Activated CD4-positive, alpha-beta memory T cell treated with anti-CD3 and anti-CD28 coated beads for 36 hours (primary cell): ENCODE measurements around the gene PRDX4. TPM values are rescaled to one million over a fixed set of nuclear protein-coding genes. Genes with fewer than 3 reads are reported as not detected.
"Not testable (repeated sequence)": the region's sequence is repeated elsewhere in the genome, so short reads cannot be mapped to it uniquely, and the experiment has no call there.

Experiments used
- CTCF ChIA-PET: fragments of 350-600 bp; sonication (Branson Sonifier 250); formaldehyde crosslinking; loops from one replicate; lab custom pipeline; 2021; ENCODE audit warnings: antibody characterized with exemption, inconsistent platforms; lab: Charles Lee
- POLR2A ChIA-PET: fragments of 350-600 bp; sonication (Branson Sonifier 250); formaldehyde crosslinking; loops from one replicate; lab custom pipeline; 2021; ENCODE audit warnings: antibody characterized with exemption; lab: Charles Lee
- DNase-seq: peaks from one replicate; pipeline ENCODE4 v3.0.0-alpha.2; 2020
- H3K27ac Mint-ChIP-seq: one replicate; pipeline ENCODE4 v1.8.0; 2021; ENCODE audit warnings: mixed read lengths
- H3K27me3 Mint-ChIP-seq: one replicate; pipeline ENCODE4 v1.8.0; 2021; ENCODE audit warnings: mixed read lengths
- H3K36me3 Mint-ChIP-seq: one replicate; pipeline ENCODE4 v1.8.0; 2021; ENCODE audit warnings: mixed read lengths
- H3K4me1 Mint-ChIP-seq: one replicate; pipeline ENCODE4 v1.8.0; 2021; ENCODE audit warnings: low read depth, mixed read lengths
- H3K4me3 Mint-ChIP-seq: one replicate; pipeline ENCODE4 v1.8.0; 2021; ENCODE audit warnings: mild to moderate bottlenecking, mixed read lengths
- H3K9me3 Mint-ChIP-seq: one replicate; pipeline ENCODE4 v1.8.0; 2021; ENCODE audit warnings: mixed read lengths
- intact Hi-C: fragments of 100-400 bp; cut with micrococcal nuclease; formaldehyde crosslinking; loops from one replicate; pipeline ENCODE4 v1.15.1; 2023
- total RNA-seq, 2 experiments: library from RNA; stranded (reverse); gene quantifications; one replicate each; pipeline ENCODE4 v1.2.3, GENCODE V29; 2021

The PRDX4 gene
- total RNA-seq, 2 experiments from 2014 or later = 56.0 to 59.8 TPM

DNA sequence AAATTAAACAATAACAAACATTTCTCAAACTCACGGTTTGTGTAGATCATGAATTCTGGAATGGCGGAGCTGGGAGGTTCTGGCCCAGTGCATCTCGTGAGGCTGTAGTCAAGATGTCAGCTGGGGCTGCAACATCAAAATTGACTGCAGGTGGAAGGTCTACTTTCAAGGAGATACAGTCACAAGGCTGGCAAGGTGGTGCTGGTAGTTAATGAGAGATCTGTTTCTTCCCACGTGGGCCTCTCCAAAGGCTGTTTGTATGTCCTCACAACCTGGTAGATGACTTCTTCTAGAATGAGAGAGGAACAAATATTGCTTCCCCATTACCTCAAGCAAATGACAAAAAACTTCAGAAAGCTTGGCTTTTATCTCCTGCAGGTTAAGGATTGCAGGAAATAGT, 8.0 kb upstream of the PRDX4 start:
- Mint-ChIP-seq H3K4me3 (no peak overlapping the region), H3K27ac (no peak overlapping the region), H3K4me1 (peaks cover 22% of the 10 kb centered on the region), H3K27me3 (no peaks in the 10 kb centered on the region), H3K9me3 (no peaks in the 10 kb centered on the region), H3K36me3 (no peaks in the 10 kb centered on the region)
- intact Hi-C loops = no loop called here
- DNase-seq = no peak
- POLR2A ChIA-PET = no interaction called here
- CTCF ChIA-PET = no interaction called here

DNA sequence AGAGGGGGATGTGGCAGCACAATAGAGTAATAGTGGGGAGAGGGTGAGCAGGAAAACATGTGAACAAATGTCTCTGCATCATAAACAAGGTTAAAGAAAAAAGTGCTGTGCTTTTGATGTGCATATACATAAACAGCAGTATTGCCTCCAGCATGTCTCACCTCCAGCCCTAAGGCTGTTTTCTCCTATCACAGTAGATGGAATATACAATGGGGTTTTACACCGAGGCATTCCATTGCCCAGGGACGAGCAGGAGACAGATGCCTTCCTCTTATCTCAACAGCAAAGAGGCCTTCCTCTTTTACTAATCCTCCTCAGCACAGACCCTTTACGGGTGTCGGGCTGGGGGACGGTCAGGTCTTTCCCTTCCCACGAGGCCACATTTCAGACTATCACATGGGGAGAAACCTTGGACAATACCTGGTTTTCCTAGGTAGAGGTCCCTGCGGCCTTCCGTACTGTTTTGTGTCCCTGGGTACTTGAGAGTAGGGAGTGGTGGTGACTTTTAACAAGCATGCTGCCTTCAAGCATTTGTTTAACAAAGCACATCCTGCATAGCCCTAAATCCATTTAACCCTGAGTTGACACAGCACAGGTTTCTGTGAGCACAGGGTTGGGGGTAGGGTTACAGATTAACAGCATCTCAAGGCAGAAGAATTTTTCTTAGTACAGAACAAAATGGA, 7.1 kb upstream of the PRDX4 start:
- H3K4me3 Mint-ChIP-seq, H3K27me3 Mint-ChIP-seq, CTCF ChIA-PET, H3K27ac Mint-ChIP-seq, H3K36me3 Mint-ChIP-seq, H3K9me3 Mint-ChIP-seq, DNase-seq, POLR2A ChIA-PET: not testable (repeated sequence)
- peaks cover 22% of the 10 kb centered on the region for H3K4me1 Mint-ChIP-seq
- intact Hi-C loops = loop anchor here (10.0 kb wide), 5 partner anchors 395 to 1715 kb away; partner anchors contain the start of genes EIF2S3 and SMS

DNA sequence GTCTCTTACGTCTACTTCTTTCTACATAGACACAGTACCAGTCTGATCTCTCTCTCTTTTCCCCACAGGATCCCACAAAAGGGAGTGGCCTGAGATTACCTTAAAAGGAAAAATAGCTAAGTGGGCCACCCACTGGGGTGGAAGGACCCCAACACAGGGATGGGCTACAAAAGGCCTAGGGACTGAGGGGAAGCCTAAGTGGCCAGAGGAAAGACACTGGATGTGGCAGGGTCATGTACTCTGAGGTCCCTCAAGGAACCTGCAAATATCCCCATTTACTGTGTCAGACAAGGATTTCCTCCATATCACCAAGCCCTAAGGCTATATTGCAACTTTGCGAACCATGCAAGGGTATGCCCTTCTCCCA, 6.5 kb upstream of the PRDX4 start:
- H3K4me3 Mint-ChIP-seq = no peak overlapping the region
- H3K4me1 Mint-ChIP-seq = peaks cover 23% of the 10 kb centered on the region
- ChIA-PET CTCF (no interaction called here), POLR2A (no interaction called here)
- intact Hi-C loops = loop anchor here (10.0 kb wide), 5 partner anchors 394 to 1716 kb away; partner anchors contain the start of genes EIF2S3 and SMS
- H3K27me3 Mint-ChIP-seq = no peaks in the 10 kb centered on the region
- H3K27ac Mint-ChIP-seq = no peak overlapping the region
- H3K9me3 Mint-ChIP-seq = no peaks in the 10 kb centered on the region
- no peak for DNase-seq
- H3K36me3 Mint-ChIP-seq = no peaks in the 10 kb centered on the region

DNA sequence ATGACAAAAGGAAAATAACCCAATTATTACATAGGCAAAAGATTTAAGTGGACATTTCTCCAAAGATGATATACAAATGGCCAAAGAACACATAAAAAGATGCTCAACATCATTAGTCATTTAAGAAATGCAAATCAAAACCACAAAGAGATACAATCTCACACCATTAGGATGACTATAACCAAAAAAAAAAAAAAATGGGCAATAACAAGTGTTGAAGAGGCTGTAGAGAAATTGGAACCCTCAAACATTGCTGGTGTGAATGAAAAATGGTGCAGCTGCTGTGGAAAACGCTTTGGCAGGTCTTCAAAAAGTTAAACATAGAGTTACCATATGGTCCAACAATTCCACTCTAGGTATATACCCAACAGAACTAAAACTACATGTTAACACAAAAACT, 5.6 kb upstream of the PRDX4 start:
- no peaks in the 10 kb centered on the region for H3K27me3 Mint-ChIP-seq
- no peak for DNase-seq
- H3K9me3 Mint-ChIP-seq = no peaks in the 10 kb centered on the region
- no peaks in the 10 kb centered on the region for H3K36me3 Mint-ChIP-seq
- POLR2A ChIA-PET = interaction anchor here (0.7 kb wide), 1 partner anchor 348 kb away, joined by 6 read pairs; no protein-coding TSS in a partner anchor
- H3K4me1 Mint-ChIP-seq = peaks cover 29% of the 10 kb centered on the region
- intact Hi-C loops = loop anchor here (1.0 to 10.0 kb wide), 7 partner anchors 71 to 1717 kb away; partner anchors contain the start of genes EIF2S3 and SMS
- no peak overlapping the region for H3K4me3 Mint-ChIP-seq
- CTCF ChIA-PET = no interaction called here
- peak overlapping the region; percentile 23 for H3K27ac Mint-ChIP-seq

DNA sequence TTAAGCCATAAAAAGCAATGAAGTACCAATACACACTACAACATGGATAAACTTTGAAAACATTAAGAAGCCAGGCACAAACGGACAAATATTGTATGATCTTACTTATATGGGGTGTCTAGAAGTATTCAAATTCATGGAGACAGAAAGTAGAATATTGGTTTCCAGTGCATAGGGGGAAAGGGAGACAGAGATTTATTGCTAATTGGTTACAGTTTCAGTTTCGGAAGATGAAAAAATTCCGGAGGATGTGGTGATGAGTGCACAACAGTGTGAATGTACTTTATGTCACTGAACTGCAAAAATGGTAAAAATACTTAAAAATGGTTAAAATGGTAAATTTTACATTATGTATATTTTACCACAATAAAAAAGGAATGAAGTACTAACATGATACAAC, 5.1 kb upstream of the PRDX4 start:
- Mint-ChIP-seq H3K4me1 (peaks cover 31% of the 10 kb centered on the region), H3K4me3 (peak overlapping the region; percentile 24)
- intact Hi-C loops = loop anchor here (1.0 to 10.0 kb wide), 7 partner anchors 71 to 1717 kb away; partner anchors contain the start of genes EIF2S3 and SMS

DNA sequence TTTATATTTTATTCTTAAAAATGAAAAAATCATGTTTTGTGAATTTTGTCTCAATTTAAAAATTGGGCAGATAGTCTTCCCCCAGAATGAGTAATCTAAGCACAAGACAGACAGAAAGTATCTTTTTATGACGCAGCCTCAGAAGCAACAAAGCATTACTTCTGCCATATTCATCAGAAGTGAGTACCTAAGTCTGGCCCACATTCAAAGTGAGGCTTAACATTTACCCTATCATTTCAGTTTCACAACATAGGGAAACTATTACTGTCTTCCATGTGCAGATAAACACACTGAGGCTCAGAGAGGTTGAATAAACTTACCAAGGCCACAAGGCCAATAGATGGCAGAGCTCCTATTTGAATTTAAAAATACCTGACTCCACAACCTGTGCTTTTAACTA, 4.4 kb upstream of the PRDX4 start:
- POLR2A ChIA-PET = no interaction called here
- CTCF ChIA-PET = no interaction called here
- Mint-ChIP-seq H3K4me3 (no peak overlapping the region), H3K4me1 (peaks cover 31% of the 10 kb centered on the region), H3K27ac (peak overlapping the region; percentile 85), H3K27me3 (no peaks in the 10 kb centered on the region), H3K36me3 (no peaks in the 10 kb centered on the region), H3K9me3 (no peaks in the 10 kb centered on the region)
- DNase-seq = no peak
- intact Hi-C loops = loop anchor here (1.0 to 10.0 kb wide), 8 partner anchors 70 to 1718 kb away; partner anchors contain the start of genes EIF2S3 and SMS

More for the DNA sequence above, 5.1 kb upstream of the PRDX4 start:
- ChIA-PET CTCF (no interaction called here), POLR2A (interaction anchor here (0.7 kb wide), 1 partner anchor 348 kb away, joined by 6 read pairs; no protein-coding TSS in a partner anchor)
- DNase-seq = no peak
- H3K27ac Mint-ChIP-seq = peak overlapping the region; percentile 85
- H3K27me3 Mint-ChIP-seq = no peaks in the 10 kb centered on the region
- H3K9me3 Mint-ChIP-seq = no peaks in the 10 kb centered on the region
- no peaks in the 10 kb centered on the region for H3K36me3 Mint-ChIP-seq

DNA sequence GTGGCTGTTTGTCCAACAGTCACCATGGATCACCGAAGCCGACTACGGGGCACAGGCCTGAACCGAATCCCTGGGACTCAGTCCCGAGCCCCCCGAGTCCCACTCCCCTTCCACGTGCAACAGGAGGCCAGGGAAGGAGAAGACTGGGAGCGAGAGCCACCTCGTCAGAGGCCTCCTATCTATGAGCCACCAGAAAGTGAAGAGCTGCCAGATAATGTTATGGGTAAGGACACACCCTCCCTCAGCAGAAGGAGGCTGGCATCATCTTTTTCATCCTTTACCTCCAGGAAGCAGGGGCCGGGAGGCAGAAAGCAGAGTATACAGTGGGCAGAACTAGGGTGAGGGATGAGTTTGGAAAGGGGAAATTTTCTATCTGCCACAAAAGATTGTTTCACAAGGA, 2.8 kb upstream of the PRDX4 start:
- POLR2A ChIA-PET = no interaction called here
- H3K4me3 Mint-ChIP-seq = no peak overlapping the region
- CTCF ChIA-PET = no interaction called here
- no peak overlapping the region for H3K27ac Mint-ChIP-seq
- DNase-seq = no peak
- no peaks in the 10 kb centered on the region for H3K9me3 Mint-ChIP-seq
- intact Hi-C loops = loop anchor here (10.0 kb wide), 5 partner anchors 390 to 1720 kb away; partner anchors contain the start of genes EIF2S3 and SMS
- peaks cover 34% of the 10 kb centered on the region for H3K4me1 Mint-ChIP-seq
- no peaks in the 10 kb centered on the region for H3K36me3 Mint-ChIP-seq
- H3K27me3 Mint-ChIP-seq = no peaks in the 10 kb centered on the region

DNA sequence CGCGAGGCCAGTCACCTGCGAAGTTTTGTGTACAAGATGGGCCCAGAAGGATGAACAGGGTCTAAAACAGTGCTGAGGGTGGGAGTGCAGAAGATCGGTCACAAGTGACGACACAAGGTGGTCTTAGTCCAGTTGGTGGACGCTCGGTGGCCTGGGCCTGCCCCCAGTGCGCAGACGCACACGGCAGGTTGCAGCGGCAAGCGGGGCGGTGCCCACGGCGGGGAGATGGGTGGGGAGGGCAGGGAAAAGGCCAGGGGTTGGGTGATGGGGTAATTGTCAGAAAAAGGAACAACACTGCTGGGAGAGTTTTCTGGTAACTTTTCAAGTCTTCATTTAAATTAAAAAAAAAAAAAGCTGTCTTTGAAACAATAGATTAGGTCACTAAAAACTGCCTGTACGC, 1.0 kb upstream of the PRDX4 start:
- ChIA-PET POLR2A (no interaction called here), CTCF (no interaction called here)
- no peaks in the 10 kb centered on the region for H3K9me3 Mint-ChIP-seq

DNA sequence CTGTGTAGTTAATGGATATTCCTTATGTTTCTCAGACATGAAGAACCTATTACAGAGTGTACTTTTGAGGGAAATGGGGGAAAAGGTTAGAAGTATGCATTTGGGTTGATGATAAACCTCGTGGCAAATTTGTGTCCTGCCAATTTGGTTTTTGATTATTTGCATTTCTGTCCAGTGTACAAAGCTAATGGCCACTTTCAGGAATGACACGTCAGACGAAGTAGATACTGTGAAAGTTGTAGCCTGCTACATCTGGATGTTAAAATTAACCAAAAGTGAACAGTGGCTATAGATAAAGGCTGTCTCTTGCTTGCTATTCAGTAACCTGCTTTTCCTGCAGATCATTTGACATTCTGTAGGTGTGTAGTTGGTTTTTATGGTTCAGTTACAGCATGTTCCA, 1.0 kb downstream of the PRDX4 start:
- peak overlapping the region; percentile 80 for H3K4me3 Mint-ChIP-seq
- intact Hi-C loops = loop anchor here (10.0 kb wide), 5 partner anchors 386 to 1724 kb away; partner anchors contain the start of genes EIF2S3 and SMS
- H3K27me3 Mint-ChIP-seq = no peaks in the 10 kb centered on the region
- H3K9me3 Mint-ChIP-seq = no peaks in the 10 kb centered on the region
- peaks cover 17% of the 10 kb centered on the region for H3K4me1 Mint-ChIP-seq
- POLR2A ChIA-PET = interaction anchor here (1.5 kb wide), 1 partner anchor 115 kb away, joined by 8 read pairs; the partner anchor contains the start of gene SAT1
- peak overlapping the region; percentile 87 for H3K27ac Mint-ChIP-seq
- peaks cover 6% of the 10 kb centered on the region for H3K36me3 Mint-ChIP-seq
- CTCF ChIA-PET = interaction anchor here (1.1 kb wide), 1 partner anchor 386 kb away, joined by 3 read pairs; no protein-coding TSS in a partner anchor
- no peak for DNase-seq

More for the DNA sequence above, 1.0 kb upstream of the PRDX4 start:
- Mint-ChIP-seq H3K4me1 (peaks cover 34% of the 10 kb centered on the region), H3K36me3 (peaks cover 3% of the 10 kb centered on the region), H3K4me3 (no peak overlapping the region), H3K27ac (peak overlapping the region; percentile 45), H3K27me3 (no peaks in the 10 kb centered on the region)
- intact Hi-C loops = loop anchor here (2.0 to 10.0 kb wide), 6 partner anchors 243 to 1721 kb away; partner anchors contain the start of genes CXorf58, EIF2S3 and SMS
- DNase-seq = no peak

DNA sequence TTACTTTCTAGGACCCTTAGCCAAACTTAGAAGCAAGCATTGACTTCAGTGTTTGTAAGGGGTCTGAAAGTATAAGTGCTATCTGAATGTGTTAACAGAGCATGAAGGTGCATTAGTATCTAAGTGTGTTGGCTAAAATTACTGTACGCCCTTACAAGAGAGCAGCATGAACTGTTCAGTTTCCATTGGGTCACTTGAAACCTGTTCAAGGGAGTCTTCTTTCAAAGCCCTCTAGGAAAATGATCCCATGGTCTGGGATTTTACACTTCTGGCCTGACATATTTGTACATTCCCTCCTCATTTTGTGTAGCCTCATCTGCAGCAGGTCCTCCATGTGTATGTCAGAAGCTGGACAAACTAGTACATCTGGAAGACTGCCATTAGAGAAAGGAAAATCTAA, 3.2 kb downstream of the PRDX4 start:
- intact Hi-C loops = no loop called here
- Mint-ChIP-seq H3K4me3 (no peak overlapping the region), H3K4me1 (peaks cover 17% of the 10 kb centered on the region), H3K36me3 (peaks cover 9% of the 10 kb centered on the region), H3K9me3 (no peaks in the 10 kb centered on the region), H3K27ac (no peak overlapping the region), H3K27me3 (no peaks in the 10 kb centered on the region)
- DNase-seq = no peak
- ChIA-PET CTCF (no interaction called here), POLR2A (no interaction called here)

DNA sequence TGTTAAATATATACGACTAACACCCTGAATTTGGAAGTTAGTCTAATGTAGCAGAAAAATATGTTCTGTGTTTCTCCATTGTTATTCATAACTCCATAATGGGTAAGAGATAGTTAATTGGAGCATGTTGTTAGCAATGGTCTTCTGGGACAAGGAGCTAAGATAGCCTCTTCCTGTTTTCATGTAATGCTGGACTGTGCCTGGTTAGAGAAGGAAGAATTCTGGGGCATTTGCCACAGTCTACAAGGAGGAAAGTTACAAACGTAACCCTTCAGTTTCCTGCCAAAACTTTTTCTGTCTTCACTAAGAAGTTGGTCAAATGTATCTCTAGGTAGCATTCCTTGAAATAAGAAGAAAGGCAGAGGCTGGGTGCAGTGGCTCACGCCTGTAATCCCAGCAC, 5.8 kb downstream of the PRDX4 start:
- no peak overlapping the region for H3K27ac Mint-ChIP-seq

DNA sequence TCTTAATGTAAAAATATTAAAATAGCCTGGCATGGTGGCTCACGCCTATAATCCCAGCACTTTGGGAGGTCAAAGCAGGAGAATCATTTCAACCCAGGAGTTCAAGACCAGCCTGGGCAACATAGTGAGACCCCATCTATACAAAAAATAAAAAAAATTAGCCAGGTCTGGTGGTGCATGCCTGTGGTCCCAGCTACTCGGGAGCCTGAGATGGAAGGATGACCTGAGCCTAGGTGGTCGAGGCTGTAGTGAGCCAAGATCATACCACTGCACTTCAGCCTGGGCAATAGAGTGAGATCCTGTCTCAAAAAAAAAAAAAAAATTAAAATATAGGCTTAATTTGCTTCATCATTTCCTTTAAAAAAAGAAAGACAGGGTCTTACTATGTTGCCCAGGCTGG, 9.2 kb downstream of the PRDX4 start:
- H3K4me1 Mint-ChIP-seq, POLR2A ChIA-PET, DNase-seq, H3K9me3 Mint-ChIP-seq, H3K27me3 Mint-ChIP-seq, intact Hi-C loops, H3K4me3 Mint-ChIP-seq, H3K27ac Mint-ChIP-seq: not testable (repeated sequence)
- CTCF ChIA-PET = interaction anchor here (0.7 kb wide), 1 partner anchor 8 kb away, joined by 3 read pairs; no protein-coding TSS in a partner anchor
- H3K36me3 Mint-ChIP-seq = peaks cover 13% of the 10 kb centered on the region

More for the DNA sequence above, 5.8 kb downstream of the PRDX4 start:
- peaks cover 16% of the 10 kb centered on the region for H3K4me1 Mint-ChIP-seq
- H3K4me3 Mint-ChIP-seq = no peak overlapping the region
- POLR2A ChIA-PET = no interaction called here
- no peak for DNase-seq
- intact Hi-C loops = no loop called here
- H3K9me3 Mint-ChIP-seq = no peaks in the 10 kb centered on the region
- peaks cover 14% of the 10 kb centered on the region for H3K36me3 Mint-ChIP-seq
- CTCF ChIA-PET = interaction anchor here (2.3 kb wide), 1 partner anchor 229 kb away, joined by 11 read pairs; no protein-coding TSS in a partner anchor
- H3K27me3 Mint-ChIP-seq = no peaks in the 10 kb centered on the region
